ENCODE measurements around the gene DOCK9. TPM values are rescaled to one million over a fixed set of nuclear protein-coding genes. Genes with fewer than 3 reads are reported as not detected.

The DOCK9 gene
- total RNA-seq, 2 donors from 2014 or later, result 107 to 117 TPM

DNA sequence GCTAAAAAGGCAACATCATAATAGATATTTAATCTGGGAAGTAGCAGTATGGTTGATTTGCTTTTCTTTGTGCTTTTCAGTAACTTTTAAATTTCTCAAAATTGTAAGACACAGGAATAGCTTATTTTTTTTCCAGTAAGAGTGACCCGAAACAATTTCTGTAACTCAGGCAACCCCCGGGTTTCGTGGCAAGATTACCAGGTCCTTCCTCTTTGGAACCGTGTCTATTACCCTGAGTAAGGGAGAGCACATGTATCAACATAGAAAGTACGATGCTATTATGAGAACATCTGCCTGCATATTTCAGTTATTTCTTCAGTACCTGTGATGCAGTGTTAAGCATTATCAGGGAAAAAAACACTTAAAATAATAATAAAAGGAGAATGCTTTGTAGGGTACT, 64.1 kb downstream of the DOCK9 start:
- peaks cover 2% of the 10 kb centered on the region for H3K4me1 ChIP-seq (replicated peaks)
- H3K27ac ChIP-seq, result no peak overlapping the region
- DNase-seq (ENCODE audit: low spot score), result no peak
- intact Hi-C loops (cut with DNase I), result no loop called here
- H3K9me3 ChIP-seq, result no peaks in the 10 kb centered on the region
- H3K4me3 ChIP-seq, result no peak overlapping the region
- 78% methylated on average over 5 of the region's 5 CpGs for WGBS
- no peaks in the 10 kb centered on the region for H3K36me3 ChIP-seq
- no peaks in the 10 kb centered on the region for H3K27me3 ChIP-seq (replicated peaks; ENCODE audit: insufficient read depth)
- no peak for TF ChIP-seq POLR2A (IDR thresholded peaks at IDR 0.05)
- TF ChIP-seq POLR2AphosphoS5 (IDR thresholded peaks at IDR 0.05), result no peak
- TF ChIP-seq CTCF (IDR thresholded peaks at IDR 0.05), result no peak

- H3K27me3 ChIP-seq (replicated peaks; ENCODE audit: insufficient read depth), result no peaks in the 10 kb centered on the region
- no peak for DNase-seq (ENCODE audit: low spot score)
- H3K27ac ChIP-seq, result no peak overlapping the region
- H3K36me3 ChIP-seq, result no peaks in the 10 kb centered on the region
- intact Hi-C loops (cut with DNase I), result no loop called here
- H3K4me1 ChIP-seq (replicated peaks), result peaks cover 2% of the 10 kb centered on the region
- no peaks in the 10 kb centered on the region for H3K9me3 ChIP-seq
- no peak overlapping the region for H3K4me3 ChIP-seq
- no peak for TF ChIP-seq CTCF (IDR thresholded peaks at IDR 0.05)
- TF ChIP-seq POLR2AphosphoS5 (IDR thresholded peaks at IDR 0.05), result no peak
- TF ChIP-seq POLR2A (IDR thresholded peaks at IDR 0.05), result no peak
Measured at GRCh38 chr13:98912846-98913245, 65.0 kb downstream of the DOCK9 start.

DNA sequence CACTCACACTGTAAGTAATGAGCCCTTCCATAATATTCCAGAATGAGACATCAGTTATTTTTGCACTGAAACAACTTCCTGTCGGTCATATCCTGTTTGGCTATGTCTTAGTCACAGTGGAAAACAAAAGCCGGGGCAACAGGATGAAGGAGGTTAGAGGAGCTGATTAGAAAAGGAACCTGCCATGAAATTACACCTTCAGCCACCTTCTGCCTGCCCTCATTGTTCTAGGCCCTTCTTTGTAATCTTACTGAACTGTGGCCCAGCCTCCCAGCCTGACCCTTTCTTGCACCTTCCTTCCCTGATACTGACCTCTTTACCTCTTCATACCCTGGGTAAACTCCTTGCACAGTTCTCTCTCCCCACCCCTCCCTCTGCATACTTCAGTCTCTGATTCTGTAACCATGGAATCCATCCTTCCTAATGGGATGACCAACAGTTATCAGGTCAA, 67.3 kb downstream of the DOCK9 start:
- 54% methylated on average over 2 of the region's 2 CpGs for WGBS
- Histone ChIP-seq H3K9me3 (no peaks in the 10 kb centered on the region), H3K4me1 (replicated peaks) (peaks cover 2% of the 10 kb centered on the region), H3K36me3 (no peaks in the 10 kb centered on the region), H3K27me3 (replicated peaks; ENCODE audit: insufficient read depth) (no peaks in the 10 kb centered on the region), H3K27ac (no peak overlapping the region), H3K4me3 (no peak overlapping the region)
- intact Hi-C loops (cut with DNase I), result no loop called here
- DNase-seq (ENCODE audit: low spot score), result no peak
- TF ChIP-seq CTCF (IDR thresholded peaks at IDR 0.05) (no peak), POLR2A (IDR thresholded peaks at IDR 0.05) (no peak), POLR2AphosphoS5 (IDR thresholded peaks at IDR 0.05) (no peak)

DNA sequence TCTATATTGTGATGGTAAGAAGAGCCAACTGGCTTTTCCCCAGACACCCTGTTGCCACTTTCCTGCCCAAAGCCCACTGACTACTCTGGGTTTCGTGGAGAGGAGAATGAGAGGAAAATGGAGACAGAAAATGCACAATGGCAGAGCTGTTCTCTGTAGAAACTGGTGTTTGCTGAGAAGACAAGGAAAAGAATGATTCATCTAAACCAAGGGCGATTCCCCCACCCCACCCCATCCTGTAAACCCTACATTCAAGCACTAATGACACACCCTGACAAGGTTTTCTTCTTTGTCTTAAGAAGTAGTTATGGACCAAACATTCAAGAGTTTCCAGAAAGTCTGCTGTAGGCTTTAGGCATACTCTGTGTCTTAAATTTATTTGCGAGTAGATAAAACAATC, 68.8 kb downstream of the DOCK9 start:
- no peak for DNase-seq (ENCODE audit: low spot score)
- WGBS, result 87% methylated on average over 3 of the region's 3 CpGs

More for the DNA sequence above, 68.8 kb downstream of the DOCK9 start:
- H3K27ac ChIP-seq, result no peak overlapping the region
- H3K36me3 ChIP-seq, result no peaks in the 10 kb centered on the region
- intact Hi-C loops (cut with DNase I), result no loop called here
- peaks cover 2% of the 10 kb centered on the region for H3K4me1 ChIP-seq (replicated peaks)
- H3K27me3 ChIP-seq (replicated peaks; ENCODE audit: insufficient read depth), result no peaks in the 10 kb centered on the region
- H3K4me3 ChIP-seq, result no peak overlapping the region
- H3K9me3 ChIP-seq, result no peaks in the 10 kb centered on the region
- TF ChIP-seq POLR2AphosphoS5 (IDR thresholded peaks at IDR 0.05), result no peak
- TF ChIP-seq CTCF (IDR thresholded peaks at IDR 0.05), result no peak
- TF ChIP-seq POLR2A (IDR thresholded peaks at IDR 0.05), result no peak

Data from prostate gland (tissue), 2 donors.